ENCODE measurements around the gene STH. TPM values are rescaled to one million over a fixed set of nuclear protein-coding genes. Genes with fewer than 3 reads are reported as not detected.
"Not testable (repeated sequence)": the region's sequence is repeated elsewhere in the genome, so short reads cannot be mapped to it uniquely, and the experiment has no call there.

Gene STH
- total RNA-seq, 1 experiment from 2014 or later: not detected

- Mint-ChIP-seq H3K9me3 (ENCODE audit: unreplicated experiment) (no peaks in the 10 kb centered on the region), H3K27ac (ENCODE audit: low read depth, unreplicated experiment) (no peak overlapping the region), H3K4me1 (ENCODE audit: insufficient read depth, unreplicated experiment) (no peaks in the 10 kb centered on the region), H3K36me3 (ENCODE audit: insufficient read depth, unreplicated experiment) (no peaks in the 10 kb centered on the region), H3K4me3 (ENCODE audit: unreplicated experiment) (no peak overlapping the region), H3K27me3 (ENCODE audit: insufficient read depth, unreplicated experiment) (peaks cover 22% of the 10 kb centered on the region)
- no TSS peak for BruUV-seq (replicated peaks)
- no peak for TF ChIP-seq CTCF (IDR thresholded peaks at IDR 0.05; ENCODE audit: unreplicated experiment)
- CTCF ChIA-PET: interaction anchor here (0.6 kb wide), 1 partner anchor 48 kb away, joined by 5 read pairs; no protein-coding TSS in a partner anchor
- intact Hi-C loops (cut with micrococcal nuclease): no loop called here
- DNase-seq (ENCODE audit: unreplicated experiment): no peak
- POLR2A ChIA-PET: no interaction called here
Observed at GRCh38 chr17:45955326-45955725, 43.7 kb upstream of the STH start.

GRCh38 chr17:45956090-45956489, 43.0 kb upstream of the STH start:
- H3K9me3 Mint-ChIP-seq (ENCODE audit: unreplicated experiment): no peaks in the 10 kb centered on the region
- no peak overlapping the region for H3K4me3 Mint-ChIP-seq (ENCODE audit: unreplicated experiment)
- ChIA-PET CTCF (interaction anchor here (0.6 kb wide), 1 partner anchor 47 kb away, joined by 5 read pairs; no protein-coding TSS in a partner anchor), POLR2A (no interaction called here)
- no TSS peak for BruUV-seq (replicated peaks)
- intact Hi-C loops (cut with micrococcal nuclease): no loop called here
- no peaks in the 10 kb centered on the region for H3K36me3 Mint-ChIP-seq (ENCODE audit: insufficient read depth, unreplicated experiment)
- no peak for TF ChIP-seq CTCF (IDR thresholded peaks at IDR 0.05; ENCODE audit: unreplicated experiment)
- DNase-seq (ENCODE audit: unreplicated experiment): no peak
- peaks cover 14% of the 10 kb centered on the region for H3K27me3 Mint-ChIP-seq (ENCODE audit: insufficient read depth, unreplicated experiment)
- no peak overlapping the region for H3K27ac Mint-ChIP-seq (ENCODE audit: low read depth, unreplicated experiment)
- H3K4me1 Mint-ChIP-seq (ENCODE audit: insufficient read depth, unreplicated experiment): no peaks in the 10 kb centered on the region

- POLR2A ChIA-PET; DNase-seq (ENCODE audit: unreplicated experiment); intact Hi-C loops (cut with micrococcal nuclease): not testable (repeated sequence)
Observed at GRCh38 chr17:45956746-45957145, 42.3 kb upstream of the STH start.

GRCh38 chr17:45958307-45958706, 40.7 kb upstream of the STH start:
- no peaks in the 10 kb centered on the region for H3K9me3 Mint-ChIP-seq (ENCODE audit: unreplicated experiment)
- BruUV-seq (replicated peaks): no TSS peak
- DNase-seq (ENCODE audit: unreplicated experiment): no peak
- no peaks in the 10 kb centered on the region for H3K27me3 Mint-ChIP-seq (ENCODE audit: insufficient read depth, unreplicated experiment)
- H3K4me3 Mint-ChIP-seq (ENCODE audit: unreplicated experiment): no peak overlapping the region
- CTCF ChIA-PET: interaction anchor here (0.7 kb wide), 1 partner anchor 24 kb away, joined by 5 read pairs; no protein-coding TSS in a partner anchor
- H3K4me1 Mint-ChIP-seq (ENCODE audit: insufficient read depth, unreplicated experiment): no peaks in the 10 kb centered on the region
- no peaks in the 10 kb centered on the region for H3K36me3 Mint-ChIP-seq (ENCODE audit: insufficient read depth, unreplicated experiment)
- no peak for TF ChIP-seq CTCF (IDR thresholded peaks at IDR 0.05; ENCODE audit: unreplicated experiment)
- POLR2A ChIA-PET: no interaction called here
- no peak overlapping the region for H3K27ac Mint-ChIP-seq (ENCODE audit: low read depth, unreplicated experiment)
- intact Hi-C loops (cut with micrococcal nuclease): no loop called here

More at GRCh38 chr17:45956746-45957145, 42.3 kb upstream of the STH start:
- H3K4me3 Mint-ChIP-seq (ENCODE audit: unreplicated experiment); H3K9me3 Mint-ChIP-seq (ENCODE audit: unreplicated experiment); H3K4me1 Mint-ChIP-seq (ENCODE audit: insufficient read depth, unreplicated experiment); CTCF ChIA-PET; H3K27me3 Mint-ChIP-seq (ENCODE audit: insufficient read depth, unreplicated experiment); H3K27ac Mint-ChIP-seq (ENCODE audit: low read depth, unreplicated experiment); H3K36me3 Mint-ChIP-seq (ENCODE audit: insufficient read depth, unreplicated experiment); BruUV-seq (replicated peaks): not testable (repeated sequence)

Measured in MCF 10A (cell line).